HUES6 (cell line): ENCODE measurements around the gene RGS12.

ENCODE experiments used
- H3K27ac ChIP-seq: 2 replicates; pipeline ENCODE4 v1.7.0; 2013; ENCODE audit warnings: low read depth, mild to moderate bottlenecking, low read length, inconsistent platforms
- H3K27me3 ChIP-seq: 2 replicates; pipeline ENCODE4 v1.6.1; 2013; ENCODE audit warnings: low read length; ENCODE audit not compliant: control insufficient read depth, insufficient read depth
- H3K36me3 ChIP-seq: 2 replicates; pipeline ENCODE4 v1.6.1; 2013; ENCODE audit warnings: low read length; ENCODE audit not compliant: control insufficient read depth, insufficient read depth
- H3K4me1 ChIP-seq: 2 replicates; pipeline ENCODE4 v1.6.1; 2013; ENCODE audit warnings: low read length; ENCODE audit not compliant: control insufficient read depth, insufficient read depth
- H3K4me3 ChIP-seq: 2 replicates; pipeline ENCODE4 v1.5.1; 2013; ENCODE audit warnings: low read depth, low read length
- H3K9ac ChIP-seq: one replicate; pipeline ENCODE4 v1.6.1; 2013; ENCODE audit warnings: mild to moderate bottlenecking, low read length
- H3K9me3 ChIP-seq: 2 replicates; pipeline ENCODE4 v1.6.1; 2013; ENCODE audit warnings: low read depth, low read length; ENCODE audit not compliant: control insufficient read depth, insufficient read depth

RGS12 gene

GRCh38 chr4:3268395-3269104 is 24.3 kb upstream of the RGS12 start:
- H3K4me3 ChIP-seq = no peak overlapping the region
- H3K9me3 ChIP-seq = no peaks in the 10 kb centered on the region
- peaks cover 13% of the 10 kb centered on the region for H3K4me1 ChIP-seq
- no peak overlapping the region for H3K9ac ChIP-seq
- no peaks in the 10 kb centered on the region for H3K27me3 ChIP-seq
- no peaks in the 10 kb centered on the region for H3K36me3 ChIP-seq
- no peak overlapping the region for H3K27ac ChIP-seq

GRCh38 chr4:3269105-3269927 is 23.5 kb upstream of the RGS12 start:
- H3K9ac ChIP-seq = no peak overlapping the region
- H3K4me1 ChIP-seq = peaks cover 13% of the 10 kb centered on the region
- no peak overlapping the region for H3K4me3 ChIP-seq
- no peaks in the 10 kb centered on the region for H3K36me3 ChIP-seq
- H3K27me3 ChIP-seq = no peaks in the 10 kb centered on the region
- H3K27ac ChIP-seq = no peak overlapping the region
- no peaks in the 10 kb centered on the region for H3K9me3 ChIP-seq

GRCh38 chr4:3269991-3270611 is 22.7 kb upstream of the RGS12 start:
- Histone ChIP-seq H3K4me1 (peaks cover 13% of the 10 kb centered on the region), H3K36me3 (no peaks in the 10 kb centered on the region), H3K27ac (no peak overlapping the region), H3K9me3 (no peaks in the 10 kb centered on the region), H3K4me3 (no peak overlapping the region), H3K27me3 (no peaks in the 10 kb centered on the region), H3K9ac (no peak overlapping the region)

- H3K4me1 ChIP-seq = peaks cover 13% of the 10 kb centered on the region
- no peak overlapping the region for H3K27ac ChIP-seq
- H3K9me3 ChIP-seq = no peaks in the 10 kb centered on the region
- no peak overlapping the region for H3K4me3 ChIP-seq
- H3K9ac ChIP-seq = no peak overlapping the region
- H3K36me3 ChIP-seq = no peaks in the 10 kb centered on the region
- no peaks in the 10 kb centered on the region for H3K27me3 ChIP-seq
Measured at GRCh38 chr4:3271131-3271530, 21.7 kb upstream of the RGS12 start.

- Histone ChIP-seq H3K27me3 (no peaks in the 10 kb centered on the region), H3K36me3 (no peaks in the 10 kb centered on the region), H3K9me3 (0 out of 2 replicates have a peak, but pooled peaks cover 3% of the 10 kb centered on the region)
Measured at GRCh38 chr4:3276986-3277385, 15.8 kb upstream of the RGS12 start.

GRCh38 chr4:3280466-3280865 is 12.4 kb upstream of the RGS12 start:
- Histone ChIP-seq H3K9ac (no peak overlapping the region), H3K27me3 (no peaks in the 10 kb centered on the region), H3K9me3 (0 out of 2 replicates have a peak, but pooled peaks cover 3% of the 10 kb centered on the region), H3K27ac (no peak overlapping the region), H3K4me1 (no peaks in the 10 kb centered on the region), H3K36me3 (no peaks in the 10 kb centered on the region), H3K4me3 (no peak overlapping the region)

More at GRCh38 chr4:3276986-3277385, 15.8 kb upstream of the RGS12 start:
- Histone ChIP-seq H3K27ac (no peak overlapping the region), H3K4me3 (no peak overlapping the region), H3K9ac (no peak overlapping the region), H3K4me1 (no peaks in the 10 kb centered on the region)

- Histone ChIP-seq H3K27me3 (no peaks in the 10 kb centered on the region), H3K4me1 (no peaks in the 10 kb centered on the region; the same call in 1 of the 2 replicates), H3K36me3 (no peaks in the 10 kb centered on the region)
Measured at GRCh38 chr4:3283483-3283882, 9.3 kb upstream of the RGS12 start.

GRCh38 chr4:3283916-3284315 is 8.9 kb upstream of the RGS12 start:
- Histone ChIP-seq H3K9me3 (no peaks in the 10 kb centered on the region), H3K9ac (no peak overlapping the region), H3K4me1 (no peaks in the 10 kb centered on the region; the same call in 1 of the 2 replicates), H3K36me3 (no peaks in the 10 kb centered on the region), H3K27ac (no peak overlapping the region), H3K27me3 (no peaks in the 10 kb centered on the region), H3K4me3 (no peak overlapping the region)

More at GRCh38 chr4:3283483-3283882, 9.3 kb upstream of the RGS12 start:
- Histone ChIP-seq H3K9ac (no peak overlapping the region), H3K9me3 (0 out of 2 replicates have a peak, but pooled peaks cover 3% of the 10 kb centered on the region), H3K4me3 (no peak overlapping the region), H3K27ac (no peak overlapping the region)

- H3K27ac ChIP-seq = no peak overlapping the region
- no peak overlapping the region for H3K9ac ChIP-seq
- no peak overlapping the region for H3K4me3 ChIP-seq
- 0 out of 2 replicates have a peak, but pooled peaks cover 3% of the 10 kb centered on the region for H3K27me3 ChIP-seq
- H3K4me1 ChIP-seq = no peaks in the 10 kb centered on the region; the same call in 1 of the 2 replicates
- no peaks in the 10 kb centered on the region for H3K36me3 ChIP-seq
- no peaks in the 10 kb centered on the region for H3K9me3 ChIP-seq
Measured at GRCh38 chr4:3284734-3285557, 7.9 kb upstream of the RGS12 start.

- H3K9ac ChIP-seq = no peak overlapping the region
- H3K36me3 ChIP-seq = no peaks in the 10 kb centered on the region
- no peak overlapping the region for H3K27ac ChIP-seq
- no peaks in the 10 kb centered on the region; the same call in 1 of the 2 replicates for H3K4me1 ChIP-seq
- H3K27me3 ChIP-seq = peaks cover 7% of the 10 kb centered on the region; the same call in 1 of the 2 replicates
- H3K9me3 ChIP-seq = no peaks in the 10 kb centered on the region
- no peak overlapping the region for H3K4me3 ChIP-seq
Measured at GRCh38 chr4:3285558-3286334, 7.1 kb upstream of the RGS12 start.
